H1 (cell line): ENCODE measurements around the gene ZDHHC11B. TPM values are rescaled to one million over a fixed set of nuclear protein-coding genes. Genes with fewer than 3 reads are reported as not detected.
"Not testable (repeated sequence)": the region's sequence is repeated elsewhere in the genome, so short reads cannot be mapped to it uniquely, and the experiment has no call there.

Experiments used
- CTCF ChIA-PET: fragments of 300-600 bp; sonication (Branson Sonifier 250); formaldehyde crosslinking; loops from one replicate; lab custom pipeline; 2021; ENCODE audit not compliant: partially characterized antibody; lab: Charles Lee
- POLR2A ChIA-PET: fragments of 300-600 bp; sonication (Branson Sonifier 250); formaldehyde crosslinking; loops from one replicate; lab custom pipeline; 2021; ENCODE audit warnings: inconsistent platforms; ENCODE audit not compliant: partially characterized antibody; lab: Charles Lee
- DNase-seq, 2 experiments: peaks; one replicate each; pipeline versions ENCODE4 v3.0.0 to v3.0.0-alpha.2; 2010 to 2022; ENCODE audit warnings: low spot score in 2 of 2, low read depth in 1 of 2, mixed read lengths in 1 of 2
- FAIRE-seq: peaks from 2 replicates; lab custom pipeline; 2011; peaks lifted over from hg19 to GRCh38; lab: Jason Lieb, UNC
- H2AFZ ChIP-seq: 2 replicates; pipeline ENCODE4 v1.8.1; 2012; ENCODE audit warnings: low read length, inconsistent platforms
- H2AK5ac ChIP-seq: 2 replicates; pipeline ENCODE4 v1.6.1; 2013; ENCODE audit warnings: low read depth, low read length
- H2BK120ac ChIP-seq: replicated peaks from 2 replicates; pipeline ENCODE3; 2013; ENCODE audit warnings: low read depth, low read length, inconsistent platforms
- H2BK12ac ChIP-seq: 2 replicates; pipeline ENCODE4 v1.6.1; 2013; ENCODE audit warnings: low read depth, low read length
- H2BK15ac ChIP-seq: 2 replicates; pipeline ENCODE4 v1.6.1; 2013; ENCODE audit warnings: low read length
- H2BK20ac ChIP-seq: 2 replicates; pipeline ENCODE4 v1.6.1; 2013; ENCODE audit warnings: low read length
- H2BK5ac ChIP-seq: 2 replicates; pipeline ENCODE4 v1.6.1; 2013; ENCODE audit warnings: low read depth, low read length
- H3K14ac ChIP-seq: 2 replicates; pipeline ENCODE4 v1.6.1; 2013; ENCODE audit warnings: inconsistent platforms; ENCODE audit not compliant: insufficient read length
- H3K18ac ChIP-seq: 2 replicates; pipeline ENCODE4 v1.6.1; 2013; ENCODE audit warnings: low read length; ENCODE audit errors: extremely low read depth
- H3K23ac ChIP-seq: 2 replicates; pipeline ENCODE4 v1.6.1; 2013; ENCODE audit warnings: inconsistent platforms; ENCODE audit not compliant: insufficient read length
- H3K23me2 ChIP-seq: 2 replicates; pipeline ENCODE4 v1.6.1; 2013; ENCODE audit warnings: low read depth, low read length
- H3K27ac ChIP-seq: 2 replicates; pipeline ENCODE4 v1.6.1; 2011; ENCODE audit warnings: low read depth, low read length, inconsistent platforms
- H3K27me3 ChIP-seq, 4 experiments: replicated peaks in 1 of 4; 1 replicate in 1 of 4; 2 replicates in 3 of 4; pipeline versions ENCODE4 v1.6.1 to v1.8.1; 2011 to 2013; ENCODE audit warnings: low read length in 3 of 4, mild to moderate bottlenecking in 3 of 4, inconsistent platforms in 2 of 4, mixed read lengths in 2 of 4, moderate library complexity in 1 of 4; ENCODE audit not compliant: control insufficient read depth in 3 of 4, insufficient read depth in 3 of 4; ENCODE audit errors: extremely low read depth in 1 of 4
- H3K36me3 ChIP-seq, 4 experiments: 2 replicates each; pipeline versions ENCODE4 v1.6.1 to v1.8.1; 2011 to 2013; ENCODE audit warnings: mild to moderate bottlenecking in 4 of 4, low read length in 3 of 4, moderate library complexity in 2 of 4, control low read depth in 1 of 4, inconsistent platforms in 1 of 4; ENCODE audit not compliant: insufficient read depth in 4 of 4, control insufficient read depth in 2 of 4
- H3K4ac ChIP-seq: replicated peaks from 2 replicates; pipeline ENCODE3; 2013; ENCODE audit warnings: low read length, low read depth, mixed read lengths, inconsistent platforms; ENCODE audit not compliant: insufficient read length
- H3K4me1 ChIP-seq, 4 experiments: replicated peaks in 1 of 4; 1 replicate in 1 of 4; 2 replicates in 3 of 4; pipeline versions ENCODE4 v1.6.1 to v1.8.1; 2011 to 2013; ENCODE audit warnings: low read length in 3 of 4, inconsistent platforms in 2 of 4, mixed read lengths in 1 of 4; ENCODE audit not compliant: insufficient read depth in 4 of 4, control insufficient read depth in 3 of 4
- H3K4me2 ChIP-seq, 2 experiments: 2 replicates each; pipeline versions ENCODE4 v1.6.1 to v1.8.1; 2011 to 2013; ENCODE audit warnings: low read depth in 2 of 2, low read length in 2 of 2, control low read depth in 1 of 2, inconsistent platforms in 1 of 2, mild to moderate bottlenecking in 1 of 2; ENCODE audit not compliant: insufficient read depth in 1 of 2
- H3K4me3 ChIP-seq, 4 experiments: fragments of 200-600, 300-600 bp in 1 of 4; sonication (generic), shearing (Covaris generic), sonication (Bioruptor Twin) in 1 of 4; 2 replicates each; pipeline versions ENCODE4 v1.5.1 to v1.8.1; 2011 to 2016; ENCODE audit warnings: low read length in 4 of 4, low read depth in 3 of 4, control low read depth in 2 of 4, inconsistent platforms in 2 of 4, mild to moderate bottlenecking in 2 of 4, mixed read lengths in 1 of 4, moderate library complexity in 1 of 4; ENCODE audit not compliant: insufficient read depth in 2 of 4; ENCODE audit errors: extremely low read depth in 1 of 4
- H3K56ac ChIP-seq: replicated peaks from 2 replicates; pipeline ENCODE3; 2013; ENCODE audit warnings: low read depth, mild to moderate bottlenecking, mixed read lengths, low read length, inconsistent platforms; ENCODE audit not compliant: insufficient read length
- H3K79me1 ChIP-seq: 2 replicates; pipeline ENCODE4 v1.6.1; 2013; ENCODE audit warnings: low read depth, low read length, control low read depth
- H3K79me2 ChIP-seq, 2 experiments: 2 replicates each; pipeline versions ENCODE4 v1.6.1 to v1.8.1; 2012 to 2013; ENCODE audit warnings: low read length in 2 of 2, mild to moderate bottlenecking in 2 of 2, inconsistent platforms in 1 of 2; ENCODE audit not compliant: insufficient read depth in 2 of 2, control insufficient read depth in 1 of 2
- H3K9ac ChIP-seq, 4 experiments: replicated peaks in 1 of 4; 1 replicate in 1 of 4; 2 replicates in 3 of 4; pipeline versions ENCODE4 v1.6.1 to v1.8.1; 2011 to 2013; ENCODE audit warnings: low read depth in 3 of 4, low read length in 3 of 4, control low read depth in 2 of 4, mild to moderate bottlenecking in 2 of 4, moderate library complexity in 2 of 4, inconsistent platforms in 1 of 4; ENCODE audit errors: extremely low read depth in 1 of 4
- H3K9me3 ChIP-seq, 2 experiments: 2 replicates each; pipeline versions ENCODE4 v1.6.1 to v1.8.1; 2012 to 2013; ENCODE audit warnings: mild to moderate bottlenecking in 2 of 2, moderate library complexity in 2 of 2, control low read depth in 1 of 2, inconsistent platforms in 1 of 2, low read depth in 1 of 2, low read length in 1 of 2, mixed read lengths in 1 of 2; ENCODE audit not compliant: insufficient read depth in 2 of 2
- H4K20me1 ChIP-seq, 2 experiments: replicated peaks in 1 of 2; 2 replicates each; pipeline versions ENCODE3 to v1.8.1; 2011 to 2013; ENCODE audit warnings: inconsistent platforms in 2 of 2, low read length in 2 of 2, mild to moderate bottlenecking in 1 of 2; ENCODE audit not compliant: insufficient read depth in 2 of 2, control insufficient read depth in 1 of 2
- H4K5ac ChIP-seq: 2 replicates; pipeline ENCODE4 v1.6.1; 2013; ENCODE audit warnings: low read length, low read depth, mixed read lengths, inconsistent platforms; ENCODE audit not compliant: insufficient read length
- H4K8ac ChIP-seq: 2 replicates; pipeline ENCODE4 v1.8.0; 2013; ENCODE audit warnings: mild to moderate bottlenecking, moderate library complexity, low read length, inconsistent platforms; ENCODE audit not compliant: insufficient read depth; ENCODE audit errors: extremely low read depth
- H4K91ac ChIP-seq: replicated peaks from 2 replicates; pipeline ENCODE3; 2013; ENCODE audit warnings: low read length, mixed read lengths, inconsistent platforms; ENCODE audit not compliant: insufficient read length
- WGBS, 2 experiments: shearing (Covaris generic) in 1 of 2; methylation state at CpG; one replicate each; pipeline versions ENCODE4 v1.1.6 to v1.1.7; 2013 to 2015; ENCODE audit warnings: low lambda C conversion rate in 2 of 2, mixed read lengths in 2 of 2, inconsistent platforms in 1 of 2, low coverage in 1 of 2, missing lambda C conversion rate in 1 of 2; ENCODE audit not compliant: insufficient replicate concordance in 2 of 2, insufficient coverage in 1 of 2, insufficient read length in 1 of 2; ENCODE audit errors: extremely low coverage in 1 of 2, missing lambda C conversion rate in 1 of 2; 5-methylcytosine and 5-hydroxymethylcytosine counted together
- polyA plus RNA-seq, 7 experiments: library from polyadenylated mRNA; depleted of rRNA in 3 of 7; stranded (reverse) in 5 of 7; unstranded in 2 of 7; fragments of >200 nt in 5 of 7; fragments of 200-250 nt in 2 of 7; gene quantifications; 1 replicate in 5 of 7; 2 replicates in 1 of 7; 4 replicates in 1 of 7; pipeline versions ENCODE4 v1.2.1 to v1.2.3, GENCODE V29; 2011 to 2013; ENCODE audit warnings: missing spikeins in 2 of 7, mixed read lengths in 2 of 7
- total RNA-seq: library from RNA; stranded (reverse); fragmentation: NEBNext Ultra II Directional; extraction: Animal tissue kit (Norgen Biotek cat#: 25700); gene quantifications from 2 replicates; pipeline ENCODE4 v1.2.1, GENCODE V29; 2021

ZDHHC11B gene
- total and polyA plus RNA-seq, 2 of the 8 experiments (the other 6 are each of a cell fraction or from before 2014, with no cell fraction given) = 0.29 to 2.5 TPM

DNA sequence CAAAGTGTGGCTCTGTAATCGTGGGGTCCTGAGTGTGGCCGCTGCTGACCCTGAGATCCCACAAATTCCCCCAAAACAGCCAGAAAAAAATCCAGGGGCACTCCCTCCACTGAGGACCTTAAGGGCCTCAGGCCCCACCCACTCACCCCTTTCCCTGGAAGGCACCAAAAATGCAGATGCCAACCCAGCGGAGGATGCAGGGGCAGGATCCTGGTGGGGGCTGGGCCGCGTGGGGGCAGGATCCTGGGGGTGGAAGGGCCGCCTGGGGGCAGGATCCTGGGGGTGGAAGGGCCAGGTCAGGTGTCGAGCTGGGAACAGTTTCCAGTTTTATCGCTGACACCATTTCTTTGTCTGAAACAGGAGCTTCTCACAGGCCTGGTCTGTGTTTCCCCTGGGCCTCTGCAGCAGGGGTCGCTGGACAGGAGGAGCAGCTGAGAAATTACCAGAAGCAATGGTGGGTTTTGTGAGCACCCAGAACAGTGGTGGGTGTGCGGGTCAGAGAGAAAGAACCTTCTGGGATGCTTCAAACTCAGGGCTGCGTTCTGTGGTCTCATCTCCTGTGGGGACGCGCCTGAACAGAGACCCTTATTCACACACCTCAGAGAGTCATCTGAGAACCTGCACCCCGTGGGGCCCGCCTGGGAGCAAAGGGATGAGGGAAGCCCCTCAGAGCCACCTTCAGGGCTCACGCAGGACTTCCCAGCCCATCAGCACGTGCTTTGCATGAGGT, 105.2 kb downstream of the ZDHHC11B start:
- DNase-seq, H3K4ac ChIP-seq, POLR2A ChIA-PET, H2BK12ac ChIP-seq, H2AK5ac ChIP-seq, H2BK20ac ChIP-seq, H3K18ac ChIP-seq, H3K27ac ChIP-seq, H4K8ac ChIP-seq, H2BK5ac ChIP-seq, H3K9me3 ChIP-seq, H3K4me1 ChIP-seq, H3K4me3 ChIP-seq, H3K79me1 ChIP-seq, H3K23ac ChIP-seq, H2BK120ac ChIP-seq, H4K91ac ChIP-seq, H3K56ac ChIP-seq, H3K36me3 ChIP-seq, H3K79me2 ChIP-seq, H3K4me2 ChIP-seq, FAIRE-seq, H3K23me2 ChIP-seq, H2AFZ ChIP-seq, H3K14ac ChIP-seq, H4K5ac ChIP-seq, H3K9ac ChIP-seq, H2BK15ac ChIP-seq, H4K20me1 ChIP-seq: not testable (repeated sequence)
- CTCF ChIA-PET = interaction anchor here (0.6 to 1.1 kb wide), 2 partner anchors 11 to 328 kb away, joined by 4 to 5 read pairs; no protein-coding TSS in a partner anchor
- WGBS, 2 experiments = 85% methylated on average over 6 of the region's 17 CpGs; no CpG with 5 or more reads in 1 of the 2 experiments
- H3K27me3 ChIP-seq = peaks cover 0 to 10% (median 1%) of the 10 kb centered on the region in 4 experiments; a peak in 3 of 7 replicates
